ENCODE results near the gene ANKRD10. TPM values are rescaled to one million over a fixed set of nuclear protein-coding genes. Genes with fewer than 3 reads are reported as not detected.

ANKRD10 gene
- total RNA-seq, 1 donor from 2014 or later, result 112 TPM

DNA sequence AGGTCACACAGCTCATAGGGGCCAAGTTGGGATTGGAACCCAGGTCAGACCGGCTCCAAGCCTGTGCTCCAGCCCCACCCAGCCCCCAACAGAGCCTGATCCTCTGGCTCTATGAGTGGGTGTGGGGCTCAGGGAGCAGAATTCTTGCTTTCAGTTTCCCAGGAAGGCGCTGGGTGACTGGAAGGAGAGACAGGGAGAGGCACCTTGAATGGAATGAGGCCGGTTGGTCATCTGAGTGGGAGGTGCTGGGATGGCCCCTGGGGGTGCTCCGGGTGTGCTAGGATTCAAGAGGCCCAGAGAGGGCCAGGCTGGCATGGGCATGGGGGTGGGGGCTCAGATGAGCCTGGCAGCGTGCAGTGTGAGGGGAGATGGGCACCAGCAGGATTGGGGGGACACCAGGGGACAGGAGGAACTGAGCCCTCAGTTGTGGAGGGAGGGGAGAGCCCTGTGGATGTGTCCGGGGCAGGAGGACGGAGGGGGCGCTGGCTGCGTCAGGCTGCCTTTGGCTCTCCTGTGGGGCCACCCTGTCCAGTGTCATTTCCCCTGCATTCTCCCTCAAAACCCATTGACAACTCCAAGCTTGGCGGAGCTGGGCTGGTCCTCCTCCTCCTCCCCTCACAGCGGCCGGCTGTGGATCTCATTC, 31.2 kb upstream of the ANKRD10 start:
- H3K9me3 Mint-ChIP-seq (ENCODE audit: low read depth), result no peaks in the 10 kb centered on the region
- no peak for DNase-seq (ENCODE audit: low spot score)
- no peak overlapping the region for H3K27ac Mint-ChIP-seq (ENCODE audit: unreplicated experiment)
- no peaks in the 10 kb centered on the region for H3K36me3 Mint-ChIP-seq (ENCODE audit: low read depth)
- no peak overlapping the region for H3K4me3 Mint-ChIP-seq (ENCODE audit: unreplicated experiment)
- no peak for TF ChIP-seq CTCF (IDR thresholded peaks at IDR 0.05)
- no peaks in the 10 kb centered on the region for H3K27me3 Mint-ChIP-seq (ENCODE audit: low read depth)
- peaks cover 13% of the 10 kb centered on the region for H3K4me1 Mint-ChIP-seq (ENCODE audit: low read depth)

- Mint-ChIP-seq H3K36me3 (ENCODE audit: low read depth) (no peaks in the 10 kb centered on the region), H3K9me3 (ENCODE audit: low read depth) (no peaks in the 10 kb centered on the region), H3K4me3 (ENCODE audit: unreplicated experiment) (no peak overlapping the region), H3K27ac (ENCODE audit: unreplicated experiment) (no peak overlapping the region), H3K4me1 (ENCODE audit: low read depth) (peaks cover 13% of the 10 kb centered on the region), H3K27me3 (ENCODE audit: low read depth) (no peaks in the 10 kb centered on the region)
- DNase-seq (ENCODE audit: low spot score), result no peak
- no peak for TF ChIP-seq CTCF (IDR thresholded peaks at IDR 0.05)
These were observed 30.4 kb upstream of the ANKRD10 start for GRCh38 chr13:110944968-110945927.

GRCh38 chr13:110944121-110944967, 29.5 kb upstream of the ANKRD10 start:
- Mint-ChIP-seq H3K4me1 (ENCODE audit: low read depth) (peaks cover 13% of the 10 kb centered on the region), H3K36me3 (ENCODE audit: low read depth) (no peaks in the 10 kb centered on the region), H3K9me3 (ENCODE audit: low read depth) (no peaks in the 10 kb centered on the region), H3K4me3 (ENCODE audit: unreplicated experiment) (no peak overlapping the region), H3K27ac (ENCODE audit: unreplicated experiment) (no peak overlapping the region), H3K27me3 (ENCODE audit: low read depth) (no peaks in the 10 kb centered on the region)
- TF ChIP-seq CTCF (IDR thresholded peaks at IDR 0.05), result peak; percentile 87
- no peak for DNase-seq (ENCODE audit: low spot score)

DNA sequence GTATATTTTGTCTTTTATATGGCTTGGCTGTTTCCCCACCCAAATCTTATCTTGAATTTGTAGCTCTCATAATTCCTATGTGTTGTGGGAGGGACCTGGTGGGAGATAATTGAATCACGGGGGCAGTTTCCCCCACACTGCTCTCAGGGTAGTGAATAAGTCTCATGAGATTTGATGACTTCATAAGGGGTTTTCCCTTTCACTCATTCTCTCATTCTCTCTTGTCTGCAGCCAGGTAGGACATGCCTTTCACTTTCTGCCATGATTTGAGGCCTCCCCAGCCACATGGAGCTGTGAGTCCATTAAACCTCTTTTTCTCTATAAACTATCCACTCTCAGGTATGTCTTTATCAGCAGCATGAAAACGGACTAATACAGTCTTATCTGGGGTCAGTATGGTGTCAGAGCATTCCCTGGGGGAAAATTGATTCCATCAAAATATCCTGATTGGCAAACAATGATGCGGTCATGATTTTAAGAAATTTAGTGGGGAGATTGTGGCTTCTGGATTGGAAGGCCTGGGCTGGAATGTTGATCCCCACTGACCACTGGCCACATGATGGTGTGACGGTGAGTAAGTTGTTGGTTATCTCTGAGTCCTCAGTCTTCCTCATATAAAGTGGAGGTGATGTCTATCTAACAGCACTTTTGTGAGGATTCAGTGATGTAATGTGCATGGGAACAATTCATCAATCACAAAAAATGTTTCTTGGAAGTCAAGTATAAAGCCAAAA, 27.5 kb upstream of the ANKRD10 start:
- H3K36me3 Mint-ChIP-seq (ENCODE audit: low read depth), result no peaks in the 10 kb centered on the region
- no peak for TF ChIP-seq CTCF (IDR thresholded peaks at IDR 0.05)
- no peak overlapping the region for H3K27ac Mint-ChIP-seq (ENCODE audit: unreplicated experiment)
- no peak for DNase-seq (ENCODE audit: low spot score)
- H3K27me3 Mint-ChIP-seq (ENCODE audit: low read depth), result no peaks in the 10 kb centered on the region
- H3K9me3 Mint-ChIP-seq (ENCODE audit: low read depth), result no peaks in the 10 kb centered on the region
- H3K4me1 Mint-ChIP-seq (ENCODE audit: low read depth), result peaks cover 13% of the 10 kb centered on the region
- H3K4me3 Mint-ChIP-seq (ENCODE audit: unreplicated experiment), result no peak overlapping the region

All from chondrocyte (in vitro differentiated cells).